Measurements from ENCODE around the gene IL24.

DNA sequence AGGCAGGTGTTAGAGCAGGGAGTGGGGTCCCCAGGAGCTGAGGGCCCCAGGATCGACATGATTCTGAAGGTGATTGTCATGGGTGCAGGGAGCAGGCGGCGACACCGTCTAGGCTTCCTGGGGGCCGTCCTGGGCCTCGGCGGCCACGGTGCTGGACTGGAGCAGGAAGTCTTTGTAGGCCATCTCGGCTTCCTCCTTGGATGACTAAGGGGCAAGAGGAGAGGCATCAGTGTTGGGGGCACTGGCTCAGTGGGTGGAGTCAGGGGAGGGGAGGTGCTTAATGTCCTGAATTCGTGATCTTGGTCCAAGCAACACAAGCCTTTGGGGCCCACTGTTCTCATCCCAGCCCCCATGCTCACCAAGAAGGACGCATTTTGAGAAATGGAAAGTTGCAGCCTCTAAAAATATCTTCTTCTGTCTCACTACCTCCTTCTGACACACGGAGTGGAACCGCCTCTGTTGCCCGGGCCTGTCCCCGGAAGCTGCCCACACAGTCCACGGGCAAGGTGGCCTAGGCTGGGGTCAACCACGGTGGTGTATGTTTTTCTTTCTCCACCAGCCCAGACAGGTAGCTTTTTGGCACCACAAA, 33.1 kb downstream of the IL24 start:
- no peak for TF ChIP-seq POLR2AphosphoS5 (IDR thresholded peaks at IDR 0.05; ENCODE audit: borderline replicate concordance, low read depth, low read length)
- TF ChIP-seq EZH2 (IDR thresholded peaks at IDR 0.05), result no peak

Data from SK-N-MC (cell line).